ENCODE data around the gene RNF14. TPM values are rescaled to one million over a fixed set of nuclear protein-coding genes. Genes with fewer than 3 reads are reported as not detected.

Gene RNF14
- polyA plus RNA-seq, 3 donors: 9.7 to 52.8 (median 31.2) TPM

GRCh38 chr5:142025637-142026036 lies 56.7 kb downstream of the RNF14 start:
- H3K27ac Mint-ChIP-seq: peak overlapping the region in 5 of 7 donors; percentile 91 to 96 (median 96)
- H3K36me3 Mint-ChIP-seq: no peaks in the 10 kb centered on the region
- H3K4me1 Mint-ChIP-seq: peaks cover 18% of the 10 kb centered on the region
- no peak overlapping the region for H3K9ac ChIP-seq (ENCODE audit: insufficient read depth, low read length, poor library complexity, severe bottlenecking)
- peak overlapping the region; percentile 77 to 96 for H3K4me3 Mint-ChIP-seq
- no peaks in the 10 kb centered on the region for H3K36me3 ChIP-seq (replicated peaks in 1 of 2; ENCODE audit: control insufficient read depth in 1 of 2, insufficient read depth in 2 of 2, low read length in 2 of 2)
- intact Hi-C loops (cut with micrococcal nuclease): no loop called here
- H3K9me3 ChIP-seq (replicated peaks in 1 of 2; ENCODE audit: control insufficient read depth in 1 of 2, insufficient read depth in 1 of 2, low read length in 2 of 2): no peaks in the 10 kb centered on the region
- H3K9me3 Mint-ChIP-seq: peaks cover 0 to 4% (median 3%) of the 10 kb centered on the region in 7 donors
- peaks cover under 1 to 16% of the 10 kb centered on the region in 2 donors for H3K27me3 ChIP-seq (ENCODE audit: control insufficient read depth in 2 of 2, insufficient read depth in 2 of 2, low read length in 2 of 2)
- peak overlapping the region in 1 of 3 experiments; percentile 72 for H3K4me3 ChIP-seq (replicated peaks in 1 of 3; ENCODE audit: low read depth in 2 of 3, low read length in 3 of 3)
- H4K20me1 ChIP-seq (ENCODE audit: insufficient read depth, low read length): no peaks in the 10 kb centered on the region
- H2AFZ ChIP-seq (ENCODE audit: insufficient read depth, low read depth, low read length, poor library complexity, severe bottlenecking): peak overlapping the region; percentile 78
- TF ChIP-seq CTCF (IDR thresholded peaks at IDR 0.05): no peak
- H3K27me3 Mint-ChIP-seq (ENCODE audit: low read depth in 3 of 3): peaks cover 8 to 22% (median 11%) of the 10 kb centered on the region in 3 donors
- H3K79me2 ChIP-seq (ENCODE audit: insufficient read depth, low read length): no peaks in the 10 kb centered on the region
- H3K4me2 ChIP-seq (replicated peaks; ENCODE audit: extremely low read depth, low read length, poor library complexity, severe bottlenecking): peak overlapping the region; percentile 83
- H3K4me1 ChIP-seq (ENCODE audit: control insufficient read depth in 1 of 2, insufficient read depth in 2 of 2, low read length in 2 of 2): peaks cover 9 to 16% of the 10 kb centered on the region in 2 donors
- no peak for DNase-seq
- H3K27ac ChIP-seq (ENCODE audit: low read depth in 1 of 2, low read length in 2 of 2): no peak overlapping the region
- WGBS (ENCODE audit: insufficient coverage): 94% methylated on average over 2 of the region's 8 CpGs

- Mint-ChIP-seq H3K9me3 (peaks cover 0 to 2% (median 0%) of the 10 kb centered on the region in 7 donors), H3K27ac (no peak overlapping the region), H3K4me3 (no peak overlapping the region), H3K4me1 (peaks cover 5% of the 10 kb centered on the region), H3K36me3 (no peaks in the 10 kb centered on the region), H3K27me3 (ENCODE audit: low read depth in 3 of 3) (peaks cover 18 to 25% (median 19%) of the 10 kb centered on the region in 3 donors)
- no peaks in the 10 kb centered on the region for H3K79me2 ChIP-seq (ENCODE audit: insufficient read depth, low read length)
- H2AFZ ChIP-seq (ENCODE audit: insufficient read depth, low read depth, low read length, poor library complexity, severe bottlenecking): no peak overlapping the region
- H3K4me2 ChIP-seq (replicated peaks; ENCODE audit: extremely low read depth, low read length, poor library complexity, severe bottlenecking): no peak overlapping the region
- H3K27ac ChIP-seq (ENCODE audit: low read depth in 1 of 2, low read length in 2 of 2): no peak overlapping the region
- intact Hi-C loops (cut with micrococcal nuclease): no loop called here
- no peak overlapping the region for H3K4me3 ChIP-seq (replicated peaks in 1 of 3; ENCODE audit: low read depth in 2 of 3, low read length in 3 of 3)
- H4K20me1 ChIP-seq (ENCODE audit: insufficient read depth, low read length): no peaks in the 10 kb centered on the region
- DNase-seq: no peak
- no peaks in the 10 kb centered on the region for H3K9me3 ChIP-seq (replicated peaks in 1 of 2; ENCODE audit: control insufficient read depth in 1 of 2, insufficient read depth in 1 of 2, low read length in 2 of 2)
- no peak for TF ChIP-seq CTCF (IDR thresholded peaks at IDR 0.05)
- 100% methylated on average over 1 of the region's 2 CpGs for WGBS (ENCODE audit: insufficient coverage)
- no peaks in the 10 kb centered on the region for H3K4me1 ChIP-seq (ENCODE audit: control insufficient read depth in 1 of 2, insufficient read depth in 2 of 2, low read length in 2 of 2)
- no peaks in the 10 kb centered on the region for H3K36me3 ChIP-seq (replicated peaks in 1 of 2; ENCODE audit: control insufficient read depth in 1 of 2, insufficient read depth in 2 of 2, low read length in 2 of 2)
- no peak overlapping the region for H3K9ac ChIP-seq (ENCODE audit: insufficient read depth, low read length, poor library complexity, severe bottlenecking)
- peaks cover 3 to 11% of the 10 kb centered on the region in 2 donors for H3K27me3 ChIP-seq (ENCODE audit: control insufficient read depth in 2 of 2, insufficient read depth in 2 of 2, low read length in 2 of 2)
Observed at GRCh38 chr5:142032150-142032549, 63.2 kb downstream of the RNF14 start.

All from CD14-positive monocyte (primary cell).